NOMO-1 treated with dmso at 0.1 percent for 144 hours (cell line): Measurements from ENCODE around the gene TNS3.
"Not testable (repeated sequence)": the region's sequence is repeated elsewhere in the genome, so short reads cannot be mapped to it uniquely, and the experiment has no call there.

Experiments used
- DNase-seq: peaks from one replicate; lab custom pipeline; 2025; ENCODE audit not compliant: unreplicated experiment; lab: John Stamatoyannopoulos, UW

Gene TNS3

GRCh38 chr7:47543056-47543455 lies 38.9 kb downstream of the TNS3 start:
- no peak for DNase-seq

DNA sequence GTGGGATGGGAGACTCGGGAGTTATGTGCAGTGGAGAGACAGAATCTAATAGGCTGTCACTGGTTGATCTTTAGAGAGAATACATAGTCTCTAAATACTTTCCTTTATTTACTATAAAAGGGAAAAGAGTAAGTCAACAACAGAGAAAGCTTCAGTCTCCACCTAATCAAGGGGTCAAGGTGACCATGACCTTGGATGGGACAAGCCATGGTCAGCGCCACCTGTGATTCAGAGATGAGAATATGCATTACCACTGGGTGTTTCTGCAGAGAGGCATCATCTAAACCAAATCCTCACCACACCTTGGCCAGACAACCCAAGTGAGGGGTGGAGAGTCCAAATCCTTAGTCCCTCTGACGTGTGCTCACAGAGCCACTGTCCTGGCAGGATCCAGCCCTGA lies 39.9 kb downstream of the TNS3 start:
- no peak for DNase-seq

DNA sequence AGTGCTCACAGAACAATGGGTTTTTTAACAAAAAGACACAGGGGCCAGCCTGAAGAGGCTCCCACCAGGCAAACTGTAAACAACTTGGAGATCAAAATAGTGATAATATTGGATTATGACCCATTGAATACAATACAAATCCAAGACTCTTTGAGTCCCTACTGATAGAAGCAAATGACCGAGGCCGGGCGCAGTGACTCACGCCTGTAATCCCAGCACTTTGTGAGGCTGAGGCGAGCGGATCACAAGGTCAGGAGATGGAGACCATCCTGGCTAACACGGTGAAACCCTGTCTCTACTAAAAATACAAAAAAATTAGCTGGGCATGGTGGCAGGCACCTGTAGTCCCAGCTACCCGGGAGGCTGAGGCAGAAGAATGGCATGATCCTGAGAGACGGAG lies 40.4 kb downstream of the TNS3 start:
- DNase-seq = not testable (repeated sequence)

DNA sequence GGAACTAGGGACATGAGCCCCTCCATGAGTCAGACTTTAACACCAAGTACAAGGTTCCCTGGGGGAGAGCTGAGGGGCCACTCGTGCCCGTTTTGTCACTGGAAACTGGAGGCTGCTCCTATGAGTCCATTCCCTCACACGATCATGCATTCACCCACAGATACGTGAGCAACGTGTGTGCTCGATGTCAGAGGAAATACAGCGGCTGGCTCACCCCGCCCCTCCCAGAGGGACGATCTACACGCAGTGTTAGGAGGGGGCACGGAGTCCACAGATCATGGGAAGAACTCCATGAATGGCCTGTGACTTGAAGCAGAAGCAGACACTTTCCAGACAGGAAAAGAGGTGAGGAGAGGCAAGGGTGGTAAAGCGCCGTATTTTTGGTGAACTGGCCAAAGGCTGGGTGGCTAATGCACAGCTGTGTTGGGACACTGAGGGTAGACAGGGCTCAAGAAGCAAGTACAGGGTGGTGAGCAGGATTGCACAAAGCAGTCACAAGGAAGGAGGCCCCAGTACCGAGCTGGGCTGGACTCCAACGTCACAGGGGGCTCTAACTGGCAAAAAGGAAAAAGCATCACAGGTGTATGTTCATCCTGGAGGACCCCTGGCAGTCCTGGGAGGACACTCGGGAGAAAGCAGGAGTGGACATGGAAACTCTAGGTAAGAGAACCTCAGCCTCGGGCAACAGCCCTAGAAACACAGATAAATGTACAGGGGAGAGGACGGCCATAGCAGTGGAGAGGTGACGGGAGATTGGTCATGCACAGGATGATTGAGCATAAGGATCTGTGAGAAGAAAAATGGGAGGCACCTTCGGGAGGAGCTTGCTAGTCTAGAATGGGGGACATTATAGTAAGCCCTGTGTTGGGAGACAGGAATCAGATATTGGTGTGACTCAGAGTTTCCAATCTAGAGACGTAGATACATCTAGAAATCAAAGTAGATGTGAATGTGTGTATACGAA lies 41.2 kb downstream of the TNS3 start:
- DNase-seq = no peak

- no peak for DNase-seq
Observed at GRCh38 chr7:47540053-47540386, 41.9 kb downstream of the TNS3 start.

DNA sequence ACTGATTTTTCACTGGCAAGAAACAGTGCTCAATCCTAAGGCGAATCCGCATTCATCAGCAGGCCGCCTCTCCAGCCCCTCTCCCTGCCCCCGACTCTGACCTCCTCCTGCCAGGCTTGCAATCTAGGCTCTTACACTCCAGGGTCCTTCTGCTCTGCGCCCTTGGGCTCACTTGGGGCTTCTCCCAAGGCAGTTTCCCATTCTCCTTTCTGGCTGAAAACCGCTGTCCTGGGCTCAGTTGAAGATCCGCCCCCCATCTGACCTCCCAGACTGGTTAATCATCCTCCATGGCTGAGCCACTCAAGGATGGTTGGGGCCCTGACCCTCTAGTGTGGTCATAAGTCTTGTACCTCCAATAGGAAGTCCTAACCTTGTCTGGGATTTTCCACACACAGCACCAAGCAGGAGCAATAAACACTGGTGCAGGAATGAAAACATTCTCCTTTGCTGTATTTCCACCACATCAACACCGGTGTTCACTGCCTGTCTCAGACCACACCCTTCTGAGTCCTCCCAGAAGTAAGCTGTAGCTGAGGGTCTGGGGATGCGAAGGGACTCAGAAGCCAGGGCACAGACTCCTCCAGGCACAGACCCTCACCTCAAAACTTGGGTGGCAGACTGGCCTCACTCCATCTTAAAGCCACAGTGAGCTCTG lies 42.4 kb downstream of the TNS3 start:
- no peak for DNase-seq

- DNase-seq = no peak
Observed at GRCh38 chr7:47538846-47539311, 43.0 kb downstream of the TNS3 start.

DNA sequence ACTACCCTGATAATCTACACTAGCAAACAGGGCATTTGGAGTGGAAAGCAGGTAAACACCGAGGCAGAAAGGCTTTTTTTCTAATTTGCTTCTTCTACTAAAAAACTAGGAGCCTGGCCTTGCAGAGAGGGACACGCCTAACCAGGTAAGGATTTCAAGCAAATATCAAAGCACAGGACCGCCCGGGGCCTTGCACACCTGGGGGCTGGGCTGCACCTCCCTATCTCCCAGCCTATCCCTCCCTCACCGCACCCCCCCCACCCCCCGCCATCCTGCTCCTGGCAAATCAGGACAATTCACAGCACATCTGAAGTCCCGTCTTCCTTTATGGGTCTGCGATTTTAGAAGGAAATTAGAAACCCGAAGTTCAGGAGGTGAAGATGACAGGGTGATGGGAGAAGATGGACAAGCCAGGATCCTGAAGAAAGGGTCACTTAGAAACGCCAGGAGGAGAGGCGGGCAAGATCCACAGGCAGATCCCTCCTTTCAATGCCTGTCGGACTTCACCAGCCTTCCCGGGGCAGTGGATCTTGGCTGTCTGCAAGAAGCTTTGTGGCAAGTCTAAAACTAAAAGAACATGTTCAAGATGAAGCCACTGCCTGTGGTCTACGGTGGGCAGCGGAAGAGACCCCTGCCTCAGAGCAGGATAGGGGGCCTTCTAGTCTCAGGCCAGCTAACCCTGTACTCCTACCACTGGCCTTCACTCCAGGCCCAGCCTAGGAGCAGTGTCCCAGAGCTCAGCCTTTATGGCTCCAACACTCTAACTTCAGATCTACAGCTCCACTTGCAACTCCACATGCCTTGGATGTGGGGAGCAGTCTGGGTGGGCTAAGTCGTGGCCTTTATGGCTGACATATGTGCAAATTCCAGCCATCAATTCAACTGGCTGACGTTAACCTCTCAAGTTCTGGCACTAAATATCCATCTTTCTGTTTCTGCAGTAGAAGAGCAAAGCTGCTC lies 43.9 kb downstream of the TNS3 start:
- no peak for DNase-seq

GRCh38 chr7:47536661-47537611 lies 45.0 kb downstream of the TNS3 start:
- no peak for DNase-seq

GRCh38 chr7:47535704-47536628 lies 45.9 kb downstream of the TNS3 start:
- DNase-seq = no peak

- DNase-seq = no peak
Observed at GRCh38 chr7:47535035-47535703, 46.7 kb downstream of the TNS3 start.

GRCh38 chr7:47534322-47535034 lies 47.4 kb downstream of the TNS3 start:
- no peak for DNase-seq

DNA sequence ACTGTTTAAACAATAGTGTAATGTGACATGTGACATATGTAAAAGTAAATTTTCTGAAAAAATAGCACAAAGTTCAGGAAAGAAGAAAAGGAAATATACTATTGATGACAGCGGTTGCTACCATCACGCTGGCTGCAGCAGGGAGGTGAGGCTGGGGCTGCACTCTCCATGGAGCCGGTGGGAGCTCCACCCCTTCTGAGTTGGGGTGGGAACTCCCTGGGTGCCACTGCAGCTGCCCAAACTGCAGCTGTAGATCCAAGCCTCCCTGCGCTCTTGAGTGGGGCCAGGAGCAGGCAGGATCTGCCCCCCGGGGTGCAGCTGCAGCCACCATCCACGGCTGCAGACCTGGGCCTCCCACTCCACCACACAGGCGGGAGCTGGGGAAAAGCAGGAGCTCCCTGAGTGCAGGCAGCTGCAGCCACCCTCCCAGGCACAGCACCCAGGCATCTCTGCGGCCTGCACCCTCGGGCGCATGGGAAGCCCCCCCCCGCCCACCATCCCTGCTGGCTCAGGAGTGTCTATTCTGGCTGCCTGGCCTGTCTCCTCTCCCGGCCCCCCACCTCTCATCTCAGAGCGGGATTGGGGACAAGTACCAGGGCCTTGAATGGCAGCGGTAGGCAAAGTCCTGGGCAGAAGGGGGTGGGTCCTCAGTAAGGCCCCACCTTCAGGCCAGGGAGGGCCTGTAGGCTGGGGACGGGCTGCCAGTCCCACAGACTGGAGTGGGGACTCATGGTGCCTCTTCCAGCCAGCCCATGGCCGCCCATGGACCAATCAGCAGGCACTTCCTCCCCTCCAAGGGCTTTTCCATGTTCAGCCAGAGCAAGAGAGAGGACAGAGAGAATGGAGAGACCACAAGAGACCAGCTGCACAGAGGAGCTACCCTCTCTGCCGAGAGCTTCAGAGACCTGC lies 50.1 kb downstream of the TNS3 start:
- no peak for DNase-seq

DNA sequence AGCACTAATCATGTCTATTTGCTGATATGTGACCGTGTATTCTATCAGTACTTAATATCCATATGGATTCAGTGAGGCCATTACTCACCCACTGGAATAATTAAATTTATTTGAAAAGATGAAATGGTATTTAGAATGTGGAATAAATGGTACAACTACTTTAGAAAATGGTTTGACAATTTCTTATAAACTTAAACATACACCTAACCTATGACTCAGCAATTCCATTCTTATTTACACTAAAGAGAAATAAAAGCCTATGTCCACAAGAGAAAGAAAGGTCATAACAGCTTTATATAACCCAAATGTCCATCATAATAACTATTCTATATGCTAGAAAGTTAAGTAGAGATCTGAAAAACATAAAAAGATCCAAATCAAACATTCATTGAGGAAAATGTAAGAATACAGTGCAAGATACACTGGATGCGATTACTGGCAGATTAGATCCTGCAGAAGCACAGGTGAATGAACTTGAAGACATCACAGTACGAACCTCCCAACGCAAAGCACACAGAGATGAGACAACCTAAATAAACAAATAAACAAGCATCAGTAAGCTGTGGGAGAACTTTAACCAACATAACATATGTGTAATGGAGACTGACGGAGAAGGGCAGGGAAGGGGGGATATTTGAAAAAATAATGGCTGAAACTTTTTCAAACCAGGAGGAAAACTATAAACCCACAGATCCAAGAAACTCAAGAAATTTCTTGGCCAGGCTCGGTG lies 51.9 kb downstream of the TNS3 start:
- no peak for DNase-seq

- no peak for DNase-seq
Observed at GRCh38 chr7:47529405-47529804, 52.5 kb downstream of the TNS3 start.

DNA sequence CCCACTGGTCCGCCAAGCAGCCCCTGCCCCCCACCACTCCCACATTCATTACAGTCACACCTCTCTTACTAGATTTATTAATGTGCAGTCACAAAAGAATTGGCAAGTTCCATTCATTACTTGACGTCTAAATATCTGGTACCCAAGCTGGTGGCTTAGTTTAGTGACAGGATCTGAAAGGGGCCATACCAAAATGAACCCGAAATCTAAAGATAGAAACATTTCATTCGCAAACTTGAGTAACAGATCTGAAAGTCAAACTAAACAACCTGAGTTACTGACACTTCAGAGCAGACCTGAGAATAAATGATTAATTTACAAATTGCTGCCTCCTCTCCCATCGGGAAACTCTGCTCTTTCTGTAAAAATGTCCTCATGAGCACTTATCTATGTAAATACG lies 53.4 kb downstream of the TNS3 start:
- DNase-seq = no peak
